GM18861 (cell line): ENCODE data around the gene SORL1.

Experiments
- ATAC-seq: cut with Tn5 transposase; IDR thresholded peaks from one replicate; pipeline ENCODE4 v1.9.1; 2021; ENCODE audit not compliant: unreplicated experiment

The SORL1 gene

DNA sequence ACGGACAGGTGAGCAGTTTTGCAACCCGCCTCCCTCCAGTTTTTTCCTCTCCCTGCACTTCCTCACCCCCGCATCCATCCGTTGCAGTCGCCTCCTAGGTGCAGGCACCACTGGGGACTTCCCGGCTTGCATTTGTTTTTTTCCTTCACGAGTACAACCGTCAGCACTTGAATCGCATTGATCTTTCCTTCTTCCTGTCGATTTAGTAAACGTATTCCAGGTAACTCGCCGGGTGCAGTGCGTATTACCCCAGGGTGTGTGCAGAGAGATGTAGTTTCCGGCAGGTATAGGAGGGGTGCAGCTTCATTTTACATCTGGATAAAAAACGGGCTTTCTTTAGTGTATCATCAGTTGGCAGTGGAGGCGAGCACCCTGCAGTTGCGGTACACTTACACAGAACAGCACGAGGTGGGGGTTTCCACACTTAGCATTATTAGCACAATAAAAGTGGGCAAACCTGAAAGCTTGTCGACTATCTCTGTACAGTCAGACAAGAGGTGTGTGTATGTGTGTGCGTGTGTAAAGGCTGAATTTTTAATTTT lies 566 bp downstream of the SORL1 start, which contains the start of gene SORL1-AS1:
Gene SORL1-AS1 (minus strand): TSS at position 359 of the 542 bp plus-strand sequence.
- no peak for ATAC-seq

DNA sequence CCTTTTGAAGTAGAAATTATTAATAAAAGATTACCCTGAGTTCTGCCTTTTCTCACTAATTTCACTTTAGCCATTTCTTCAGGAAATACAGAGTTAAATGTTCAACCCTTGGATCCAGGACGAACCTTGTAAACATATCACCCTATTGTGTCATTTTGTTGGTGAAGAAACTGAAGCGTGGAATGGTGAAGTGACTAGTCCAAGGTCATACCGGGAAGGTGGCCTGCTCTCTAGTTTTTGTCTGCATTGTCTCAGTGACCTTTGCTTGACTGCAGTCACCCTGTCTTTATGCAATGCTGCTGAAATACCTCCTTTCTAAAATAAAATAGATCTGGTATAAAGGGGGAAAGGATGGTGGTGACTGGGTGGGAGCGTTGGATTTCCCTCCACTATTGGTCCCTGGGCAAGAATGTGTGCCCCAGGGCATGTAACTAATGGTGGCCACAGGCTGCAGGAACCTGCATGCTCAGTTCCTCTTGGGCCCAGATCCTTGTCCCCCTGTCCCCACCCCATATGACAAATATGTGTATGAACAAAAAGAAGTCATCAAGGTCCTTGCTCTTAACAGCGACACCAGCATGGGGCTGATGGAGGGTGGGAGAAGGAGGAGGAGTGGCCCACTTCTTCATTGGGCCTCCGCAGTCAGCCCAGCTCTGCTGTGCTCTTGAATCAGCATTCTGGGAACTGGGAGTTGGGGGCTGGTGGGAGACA lies 1.6 kb downstream of the SORL1 start:
- ATAC-seq: no peak

DNA sequence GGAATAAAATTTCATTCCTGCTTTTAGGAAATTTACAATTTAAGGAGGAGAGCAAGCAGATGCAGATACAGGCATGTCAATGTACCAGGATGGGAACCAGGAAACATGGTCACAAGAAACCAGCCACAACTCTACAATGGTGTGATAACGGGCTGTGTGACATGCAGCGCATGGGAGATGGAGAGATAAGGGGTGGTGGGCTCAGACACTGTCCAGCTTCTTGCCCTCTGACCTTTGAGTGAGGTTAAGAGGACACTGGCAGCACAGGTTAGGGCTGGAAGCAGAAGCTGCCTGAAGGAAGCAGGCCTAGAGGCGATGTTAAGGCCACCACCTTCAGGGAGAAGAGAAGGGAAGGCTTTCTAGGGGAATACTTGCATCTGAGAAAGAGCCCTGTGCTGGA lies 3.0 kb downstream of the SORL1 start:
- ATAC-seq: no peak

DNA sequence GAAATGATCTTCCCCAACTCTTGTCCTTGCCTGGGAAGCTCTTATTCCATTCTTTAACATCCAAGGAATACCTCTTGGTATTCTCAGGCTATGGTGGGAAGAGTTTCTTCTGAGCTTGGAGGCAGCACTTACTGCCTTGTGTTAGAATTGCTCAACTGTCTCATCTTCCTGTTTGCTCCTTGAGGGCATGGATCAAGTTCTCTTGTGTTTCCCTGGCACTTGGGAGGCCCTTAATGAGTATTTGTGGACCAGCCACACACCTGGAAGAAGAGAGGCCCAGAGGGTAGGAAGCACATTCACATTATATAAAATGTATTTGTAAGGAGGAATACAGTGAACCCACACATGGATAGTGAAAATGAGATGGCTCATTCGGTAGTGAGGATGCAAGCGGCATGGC lies 4.0 kb downstream of the SORL1 start:
- ATAC-seq: no peak

DNA sequence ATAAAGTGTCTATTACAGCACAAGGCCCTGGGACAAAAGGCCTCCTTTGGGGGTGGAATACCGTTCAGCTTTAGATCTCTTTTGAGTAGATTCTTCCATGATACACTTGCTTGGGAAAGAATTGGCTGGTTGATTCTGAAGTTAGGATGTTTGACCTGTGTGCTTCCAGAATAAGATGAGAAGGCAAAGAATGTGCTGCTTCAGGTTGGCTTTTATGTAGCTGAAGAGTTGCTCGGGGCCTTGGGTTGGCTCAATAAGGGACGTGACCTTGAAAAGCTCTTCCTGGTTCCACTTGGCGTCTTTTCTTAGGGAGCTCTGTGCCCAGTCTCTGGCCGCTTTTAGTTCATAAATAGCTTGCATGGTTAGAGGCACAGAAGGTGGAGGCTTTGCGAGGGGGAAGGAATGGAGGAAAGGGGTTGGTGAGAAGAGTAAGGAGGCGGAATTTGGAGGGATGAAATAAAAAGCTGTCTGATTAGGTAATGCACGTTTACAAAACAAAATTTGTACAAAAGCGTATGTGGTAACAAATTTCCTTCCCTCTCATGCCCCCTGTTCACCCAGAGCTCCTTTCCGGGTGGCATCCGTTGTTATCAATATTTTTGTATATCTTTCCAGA lies 4.8 kb downstream of the SORL1 start:
- no peak for ATAC-seq

DNA sequence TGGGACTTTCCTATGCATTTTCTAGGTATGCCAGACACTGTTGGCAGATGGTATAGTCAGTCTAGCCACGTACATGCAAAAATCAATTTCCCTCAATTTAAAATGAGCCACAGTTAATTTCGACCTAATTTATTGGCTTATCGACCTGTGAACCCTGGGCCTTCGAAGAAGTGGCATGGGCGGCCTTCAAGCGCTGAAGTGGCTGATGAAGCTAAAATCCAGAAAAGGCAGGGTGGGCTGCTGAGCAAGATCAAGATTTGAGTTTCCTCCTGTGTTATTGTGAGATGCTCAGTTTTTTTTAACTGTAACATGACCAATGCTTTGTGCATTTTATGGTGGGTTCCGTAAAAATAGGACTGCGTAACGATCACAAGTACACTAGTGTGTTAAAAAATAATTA lies 6.4 kb downstream of the SORL1 start:
- no peak for ATAC-seq

DNA sequence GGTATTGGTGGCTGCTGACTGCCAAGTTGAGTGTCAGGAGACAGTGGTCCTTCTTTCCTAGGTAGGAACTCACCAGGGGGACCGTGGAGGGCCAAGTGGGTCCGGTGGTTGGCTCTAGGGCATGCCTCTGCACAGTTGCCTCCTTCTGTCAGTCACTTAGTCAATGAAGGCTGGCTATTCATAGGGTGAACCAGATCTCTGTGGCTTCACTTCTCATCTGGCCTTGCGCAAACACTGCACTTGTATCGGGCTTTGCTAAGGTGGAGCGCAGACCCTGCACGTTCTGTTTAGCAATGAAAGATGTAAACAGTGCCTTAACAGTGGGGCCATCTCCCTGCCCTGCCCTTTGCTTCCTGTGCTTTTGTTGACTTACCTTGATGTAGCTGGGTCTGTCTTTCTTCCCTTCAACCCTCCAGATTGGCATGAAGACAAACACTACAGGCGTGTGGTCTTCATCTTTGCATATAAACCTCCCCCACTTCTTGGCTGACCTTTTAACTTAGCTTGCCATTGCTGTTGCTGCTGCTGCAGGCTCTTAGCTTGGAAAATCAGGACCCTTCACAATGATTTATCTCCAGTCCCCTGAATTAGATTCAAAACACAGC lies 7.4 kb downstream of the SORL1 start:
- ATAC-seq: no peak

DNA sequence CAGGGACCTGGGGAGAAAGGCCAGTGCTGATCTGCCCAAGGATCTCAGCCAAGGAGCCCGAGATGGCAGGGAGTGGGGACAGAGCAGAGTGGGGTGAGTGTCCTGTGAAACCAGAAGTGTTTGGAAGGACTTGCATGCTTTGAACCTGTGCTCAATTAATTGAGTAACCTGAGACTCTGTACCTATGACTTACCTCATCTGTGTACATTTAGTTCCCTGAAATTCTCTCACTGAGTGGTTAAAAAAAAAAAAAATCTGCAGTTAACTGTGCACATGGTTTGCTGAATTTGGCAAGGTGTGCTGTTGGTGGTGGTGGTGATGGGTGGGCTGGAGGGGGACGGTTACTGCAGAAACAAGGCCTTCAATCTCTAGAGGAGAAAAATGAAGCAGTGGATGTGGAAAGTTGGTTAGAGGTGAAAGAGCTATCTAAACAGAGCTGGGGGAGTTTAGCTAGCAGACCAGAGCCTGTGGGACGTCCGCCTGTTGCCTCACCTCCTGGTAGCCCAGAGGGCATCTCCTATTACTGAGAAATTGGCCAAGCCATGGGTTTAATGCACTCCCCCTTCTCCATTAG lies 8.9 kb downstream of the SORL1 start:
- ATAC-seq: no peak

DNA sequence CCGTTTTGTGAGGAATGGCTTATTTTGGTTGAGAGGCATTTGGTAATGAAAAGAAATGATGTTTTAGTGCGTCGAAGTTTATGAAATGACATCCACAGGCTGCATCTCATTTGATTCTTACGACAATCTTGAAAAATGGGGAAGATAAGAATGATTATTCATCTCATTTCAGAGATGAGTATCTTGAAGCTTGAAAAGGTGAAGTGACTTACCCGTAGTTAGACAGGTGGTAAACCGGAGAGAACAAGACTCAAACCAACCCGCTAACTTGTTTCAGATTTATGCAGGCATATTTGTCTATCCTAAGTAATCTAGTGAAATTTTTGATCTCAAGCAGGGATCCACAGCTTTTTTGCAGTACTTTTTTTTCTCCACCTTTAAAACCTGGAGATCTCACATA lies 9.7 kb downstream of the SORL1 start:
- no peak for ATAC-seq

DNA sequence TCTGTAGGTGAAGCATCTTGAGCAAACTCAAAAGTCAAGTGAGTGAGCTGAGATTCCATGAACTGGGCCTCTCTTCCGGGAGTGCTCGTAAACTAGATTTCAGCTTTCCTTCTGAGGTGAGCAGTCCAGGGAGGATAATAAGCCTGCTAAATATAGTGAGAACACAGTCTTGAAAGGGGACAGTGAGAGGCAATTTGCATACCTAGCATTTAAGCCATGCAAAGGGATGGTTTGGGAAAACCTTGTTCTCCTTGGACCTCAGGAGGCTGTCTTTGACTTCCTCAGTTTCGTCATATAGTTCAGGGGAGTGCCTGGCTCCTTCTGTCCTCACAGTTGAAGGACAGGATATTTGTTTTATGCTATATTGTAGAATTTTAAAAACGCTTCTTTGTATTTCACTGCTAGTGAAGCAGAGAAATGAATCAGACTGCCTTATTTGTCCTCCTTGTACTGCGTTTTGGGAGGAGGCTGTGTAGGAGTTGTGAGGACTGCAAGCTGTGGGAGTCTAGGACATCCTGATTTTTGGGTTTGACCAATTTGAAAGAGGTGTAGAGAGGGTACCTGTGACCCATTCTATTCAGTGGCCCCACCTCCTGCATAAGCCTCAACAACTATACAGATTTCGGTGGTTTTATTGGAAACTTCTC lies 11.7 kb downstream of the SORL1 start:
- ATAC-seq: no peak

DNA sequence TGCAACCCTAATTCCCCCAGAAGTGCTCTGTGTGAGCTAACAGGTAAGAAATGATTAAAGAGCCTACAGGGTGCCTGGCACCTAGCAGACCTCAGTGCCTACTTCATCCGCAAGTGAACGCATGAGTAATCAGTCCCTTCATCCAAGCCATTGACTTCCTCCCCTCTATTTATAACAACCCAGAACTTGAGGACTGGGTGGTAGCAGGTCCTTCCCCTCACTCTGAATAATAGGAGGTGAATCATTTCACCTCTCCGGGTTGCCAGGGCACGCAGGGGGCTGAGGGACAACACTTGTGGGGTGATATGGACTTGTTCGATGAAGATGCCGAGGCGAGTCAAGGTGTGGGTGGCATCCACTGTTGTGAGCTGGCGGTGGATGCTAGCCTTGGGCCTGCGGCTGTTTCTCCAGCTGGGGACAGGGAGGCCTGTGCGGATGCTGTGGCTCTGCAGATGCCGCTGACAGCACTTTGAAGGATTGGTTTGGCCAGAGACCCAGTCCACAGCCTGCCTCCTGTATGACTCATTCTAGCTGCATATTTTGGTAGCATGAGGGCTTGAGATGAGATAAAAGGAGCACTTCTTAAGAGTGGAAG lies 12.3 kb downstream of the SORL1 start:
- ATAC-seq: peak; percentile 30

DNA sequence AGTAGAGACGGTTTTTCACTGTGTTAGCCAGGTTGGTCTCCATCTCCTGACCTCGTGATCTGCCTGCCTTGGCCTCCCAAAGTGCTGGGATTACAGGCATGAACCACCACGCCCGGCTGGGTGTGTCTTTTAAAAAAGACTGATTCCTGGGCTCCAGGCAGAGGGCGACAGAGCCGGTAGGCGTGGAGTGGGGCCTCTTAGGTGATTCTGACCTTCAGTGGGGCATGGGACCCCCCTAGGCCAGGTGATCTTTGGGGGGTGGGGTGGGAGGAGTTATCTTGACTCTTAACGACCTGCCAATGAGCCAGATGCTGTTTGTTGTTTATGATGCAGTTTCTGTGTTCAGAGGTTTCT lies 13.6 kb downstream of the SORL1 start:
- no peak for ATAC-seq

DNA sequence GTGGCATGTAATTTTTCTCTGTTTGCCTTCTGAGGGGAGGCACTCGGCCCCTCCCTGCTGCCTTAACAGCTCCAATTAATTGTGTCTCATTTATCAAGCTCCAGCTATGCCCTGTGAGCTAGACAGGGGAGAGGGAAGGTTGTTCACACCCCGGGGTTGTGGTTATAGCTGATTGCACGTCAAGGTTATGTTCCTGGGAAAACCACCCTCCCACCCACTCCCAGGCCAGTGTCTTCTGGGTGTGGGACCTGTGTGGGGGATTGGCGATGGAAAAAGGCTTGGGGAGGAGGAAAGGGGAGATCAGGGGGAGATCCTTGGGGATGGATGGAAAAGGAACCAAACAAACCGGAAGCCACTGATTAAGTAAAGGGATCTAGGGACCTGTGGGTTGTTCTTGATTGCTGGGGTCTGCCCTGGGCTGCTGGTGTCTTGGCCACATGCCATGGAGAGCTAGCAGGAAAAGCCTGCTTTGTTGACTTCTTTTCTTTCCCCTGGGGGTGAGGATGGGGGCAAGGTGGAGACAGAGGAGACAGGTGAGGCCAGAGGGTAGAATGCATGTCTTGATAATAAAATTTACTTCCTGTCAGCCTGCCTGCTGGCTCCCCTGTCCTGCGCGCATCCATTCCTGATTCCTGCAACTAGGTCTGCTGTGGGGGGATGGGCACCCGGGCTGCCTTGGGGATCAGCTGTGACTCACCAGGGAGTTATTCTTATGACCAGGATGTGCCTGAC lies 14.1 kb downstream of the SORL1 start:
- no peak for ATAC-seq

DNA sequence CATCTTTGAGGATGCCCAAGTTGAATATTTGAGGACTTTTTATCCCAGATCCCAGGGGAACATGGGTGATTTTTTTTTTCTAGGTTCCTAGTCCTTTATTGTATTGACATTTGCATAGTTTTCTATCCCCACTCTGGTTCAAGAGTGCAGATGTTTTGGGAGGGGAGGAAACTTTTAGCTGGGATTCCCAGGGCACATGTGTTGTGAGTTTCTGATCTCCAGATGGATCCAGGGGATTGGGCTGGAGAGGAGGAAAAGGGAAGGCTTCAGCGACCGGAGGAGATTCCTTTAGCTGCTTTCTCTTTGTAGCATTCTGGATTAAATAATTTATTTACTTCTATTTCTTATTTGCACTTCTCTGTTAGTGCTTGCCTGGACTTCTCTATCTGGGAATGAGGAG lies 15.4 kb downstream of the SORL1 start:
- ATAC-seq: no peak

DNA sequence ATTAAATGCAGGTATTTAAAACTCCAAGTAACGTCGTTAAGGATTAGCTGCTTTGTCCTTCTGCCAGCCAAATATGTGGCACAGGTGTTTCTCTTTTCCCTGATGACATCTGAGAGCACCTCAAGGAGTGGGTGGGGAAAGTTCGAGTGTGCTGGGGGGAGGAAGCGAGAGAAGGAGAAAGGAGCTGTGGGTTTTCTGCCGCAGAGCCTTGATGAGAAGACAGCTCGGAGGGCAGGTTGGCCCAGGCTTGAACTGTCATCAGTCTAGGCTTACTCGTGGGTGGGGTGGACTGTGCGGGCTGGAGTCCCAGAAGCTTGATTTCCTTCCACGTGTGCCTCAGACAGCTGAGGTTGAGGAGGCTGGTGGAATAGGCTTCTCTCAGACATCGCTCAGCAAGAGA lies 15.9 kb downstream of the SORL1 start:
- peak; percentile 35 for ATAC-seq

DNA sequence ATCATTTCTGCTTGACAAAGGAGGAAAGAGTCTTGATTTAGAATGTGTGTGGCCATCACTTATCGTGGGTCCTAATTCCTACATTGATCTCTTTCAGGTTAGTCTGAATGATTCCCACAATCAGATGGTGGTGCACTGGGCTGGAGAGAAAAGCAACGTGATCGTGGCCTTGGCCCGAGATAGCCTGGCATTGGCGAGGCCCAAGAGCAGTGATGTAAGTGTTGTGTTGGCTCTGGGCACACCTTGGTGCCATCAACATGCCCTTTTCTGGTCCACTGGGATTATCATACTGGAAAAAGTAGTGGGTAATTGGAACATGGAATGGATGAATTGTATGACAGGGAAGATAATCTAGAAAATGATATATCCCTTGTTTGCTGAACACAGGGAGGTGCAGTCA lies 17.8 kb downstream of the SORL1 start:
- ATAC-seq: no peak

DNA sequence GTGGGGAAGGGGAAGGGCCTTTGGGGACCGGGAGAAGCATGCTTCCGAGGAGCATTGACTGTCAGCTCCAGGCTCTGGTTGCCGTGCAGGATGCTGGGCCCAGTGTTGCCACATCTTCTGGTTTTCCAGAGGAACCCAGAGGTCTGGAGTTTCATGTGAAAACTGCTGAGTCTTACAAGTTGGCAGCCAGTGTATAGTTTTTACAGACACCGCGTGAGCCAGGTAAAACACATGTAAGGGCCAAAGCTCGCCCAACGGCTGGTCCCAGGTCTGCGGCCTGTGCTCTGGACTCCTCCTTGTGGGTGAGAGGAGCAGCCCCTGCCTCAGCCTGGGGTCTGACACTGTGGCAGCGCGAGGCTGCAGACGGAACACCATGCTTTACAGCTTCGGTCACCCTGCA lies 19.1 kb downstream of the SORL1 start:
- no peak for ATAC-seq

DNA sequence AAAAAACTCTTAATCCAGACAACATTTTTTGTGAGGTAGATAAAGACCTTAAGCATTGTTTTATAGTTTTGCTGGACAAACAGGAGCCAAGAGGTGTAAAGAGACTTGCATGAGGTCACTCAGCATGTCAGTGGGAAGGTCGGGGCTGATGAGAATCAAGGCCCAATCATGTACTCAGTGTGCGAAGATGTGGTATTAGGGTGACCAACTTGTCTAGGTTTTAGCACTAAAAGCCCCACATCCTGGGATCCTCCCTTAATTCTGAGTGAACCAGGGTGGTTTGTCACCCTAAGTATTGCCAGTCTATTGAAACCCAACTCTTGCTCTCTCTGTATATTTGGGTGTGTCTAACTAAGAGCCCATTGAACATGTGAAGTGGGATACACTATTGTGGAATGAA lies 20.2 kb downstream of the SORL1 start:
- ATAC-seq: no peak

DNA sequence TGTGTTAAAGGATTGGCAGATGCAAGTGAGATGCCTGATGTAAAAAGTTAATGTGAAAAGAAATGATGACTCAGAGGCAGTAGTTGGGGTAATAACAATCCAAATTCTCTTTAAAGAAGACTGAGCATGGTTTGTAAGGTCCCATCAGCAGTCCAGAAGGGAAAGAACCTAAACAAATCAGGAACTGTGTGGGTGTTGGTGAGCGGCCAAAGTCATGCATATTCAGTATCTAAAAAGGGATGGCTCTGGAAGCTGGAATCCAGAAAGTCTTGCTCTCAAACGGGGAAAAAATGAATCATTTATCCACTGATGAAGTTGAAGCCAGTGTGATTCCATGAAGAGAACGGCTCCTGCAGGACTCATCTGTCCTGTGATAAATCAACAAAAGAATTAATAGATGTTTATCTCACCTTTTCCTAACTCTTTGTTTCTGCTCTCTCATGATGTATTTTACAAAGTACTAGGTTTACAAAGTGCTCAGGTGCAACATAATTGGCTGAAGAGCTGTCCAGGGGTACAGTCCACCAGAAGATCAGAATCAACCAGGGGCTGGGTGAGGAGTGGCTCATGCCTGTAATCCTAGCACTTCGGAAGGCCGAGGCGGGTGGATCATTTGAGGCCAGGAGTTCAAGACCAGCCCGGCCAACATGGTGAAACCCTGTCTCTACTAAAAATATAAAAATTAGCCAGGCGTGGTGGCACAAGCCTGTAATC lies 21.1 kb downstream of the SORL1 start:
- ATAC-seq: no peak

DNA sequence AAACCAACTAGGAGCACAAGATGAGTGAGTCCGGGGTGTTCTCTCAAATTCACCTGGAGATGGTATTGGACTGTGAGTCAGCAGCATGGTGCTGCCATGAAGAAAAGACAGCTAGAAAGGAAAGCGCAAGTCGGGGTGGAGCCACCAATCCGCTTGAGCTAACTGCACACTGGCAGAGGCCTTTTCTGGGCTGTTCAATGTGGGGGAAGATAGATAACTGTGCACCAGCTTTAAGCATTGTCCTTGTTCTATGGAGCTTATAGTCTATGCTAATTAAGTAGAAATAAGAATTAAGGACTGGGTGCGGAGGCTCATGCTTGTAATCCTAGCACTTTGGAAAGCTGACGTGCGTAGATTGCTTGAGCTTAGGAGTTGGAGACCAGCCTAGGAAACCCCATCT lies 22.6 kb downstream of the SORL1 start:
- ATAC-seq: no peak
